Skin epidermis (tissue), 12 donors: ENCODE data around the gene LMTK2.

Experiments
- H3K27ac ChIP-seq, 21 experiments: fragments of 200-600 bp; sonication (generic) in 11 of 21; one replicate each; pipeline ENCODE4 v1.5.0; 2020; ENCODE audit warnings: mild to moderate bottlenecking in 3 of 21, inconsistent platforms in 2 of 21, moderate library complexity in 2 of 21
- H3K4me3 ChIP-seq, 7 experiments: fragments of 200-600 bp; sonication (generic) in 2 of 7; one replicate each; pipeline ENCODE4 v1.5.0; 2020; ENCODE audit warnings: inconsistent platforms in 2 of 7, mild to moderate bottlenecking in 2 of 7, moderate library complexity in 1 of 7

LMTK2 gene

GRCh38 chr7:98194672-98195457 lies 88.2 kb downstream of the LMTK2 start:
- Histone ChIP-seq H3K27ac (no peak overlapping the region), H3K4me3 (no peak overlapping the region)

DNA sequence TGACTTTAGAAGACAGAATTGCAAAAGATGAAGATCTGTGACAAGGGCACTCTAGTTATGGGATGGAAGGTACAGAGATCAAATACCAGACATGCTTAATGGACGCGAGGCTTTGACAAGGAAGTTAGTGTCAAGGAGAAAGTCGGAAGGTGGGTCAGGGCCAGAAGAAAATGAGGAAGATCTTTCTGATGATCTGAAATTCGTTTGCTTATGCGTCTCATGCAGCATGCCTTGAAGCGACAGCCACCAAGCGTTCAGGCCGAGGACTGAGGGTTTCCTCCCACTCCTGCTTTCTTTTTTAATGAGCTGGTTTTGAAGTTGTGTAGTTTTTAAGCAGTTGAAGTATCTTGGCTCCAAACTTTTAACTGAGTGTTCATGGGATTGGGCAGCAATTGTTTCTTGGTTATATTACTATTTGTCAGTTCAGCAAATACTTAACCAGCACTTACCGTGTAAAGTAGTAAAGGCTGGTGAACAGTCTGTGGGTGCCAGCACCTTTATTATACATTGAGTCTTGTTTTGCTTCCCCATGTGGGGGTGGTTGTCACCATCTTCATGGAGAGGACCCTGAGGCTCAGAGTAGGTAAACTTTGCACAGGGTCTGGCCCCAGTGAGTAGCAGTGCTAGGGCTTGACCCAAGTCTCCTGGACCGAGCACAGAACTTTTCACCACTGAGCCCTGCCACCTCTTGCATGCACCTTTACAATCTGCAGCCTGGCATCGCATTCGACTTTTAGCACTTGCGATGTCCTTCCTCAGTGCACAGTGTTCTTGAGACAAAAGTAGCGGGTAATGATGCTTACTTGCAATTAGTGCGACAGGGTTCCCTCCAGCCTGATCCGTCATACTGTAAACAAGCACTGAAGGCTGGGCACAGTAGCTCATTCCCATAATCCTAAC lies 90.3 kb downstream of the LMTK2 start:
- Histone ChIP-seq H3K4me3 (no peak overlapping the region), H3K27ac (no peak overlapping the region)

DNA sequence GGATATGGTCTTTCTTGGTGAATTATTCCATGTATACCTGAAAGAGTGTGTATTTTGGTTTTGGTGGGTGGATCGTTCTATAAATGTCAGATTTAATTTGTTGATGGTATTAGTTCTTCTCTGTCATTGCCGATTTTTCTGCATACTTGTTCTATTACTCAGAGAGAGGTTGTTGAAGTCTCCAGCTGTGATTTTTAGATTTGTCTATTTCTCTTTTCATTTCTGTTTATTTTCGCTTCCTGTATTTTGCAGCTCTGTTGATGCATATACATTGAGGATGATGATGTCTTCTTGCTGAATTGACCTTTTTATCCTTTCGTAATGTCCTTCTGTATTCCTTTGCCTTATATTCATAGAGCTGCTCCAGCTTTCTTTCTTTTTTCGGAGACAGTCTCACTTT lies 92.5 kb downstream of the LMTK2 start:
- Histone ChIP-seq H3K4me3 (no peak overlapping the region), H3K27ac (no peak overlapping the region)

DNA sequence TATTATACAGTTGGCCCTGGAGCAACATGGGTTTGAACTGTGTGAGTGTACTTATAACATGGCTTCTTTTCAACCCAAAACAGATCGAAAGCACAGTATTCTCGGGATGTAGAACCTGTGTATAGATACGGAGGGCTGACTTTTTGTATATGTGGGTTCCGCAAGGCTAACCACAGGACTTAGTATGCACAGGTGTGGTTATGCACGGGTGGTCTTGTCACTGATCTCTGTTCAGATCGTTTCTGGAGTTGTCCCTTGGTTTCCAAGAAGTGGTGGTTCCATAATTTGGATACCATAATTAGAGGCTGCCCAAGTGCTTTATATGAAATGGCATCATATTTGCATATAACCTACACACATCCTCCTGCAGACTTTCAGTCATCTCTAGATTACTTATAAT lies 93.7 kb downstream of the LMTK2 start:
- no peak overlapping the region for H3K4me3 ChIP-seq
- H3K27ac ChIP-seq = no peak overlapping the region

DNA sequence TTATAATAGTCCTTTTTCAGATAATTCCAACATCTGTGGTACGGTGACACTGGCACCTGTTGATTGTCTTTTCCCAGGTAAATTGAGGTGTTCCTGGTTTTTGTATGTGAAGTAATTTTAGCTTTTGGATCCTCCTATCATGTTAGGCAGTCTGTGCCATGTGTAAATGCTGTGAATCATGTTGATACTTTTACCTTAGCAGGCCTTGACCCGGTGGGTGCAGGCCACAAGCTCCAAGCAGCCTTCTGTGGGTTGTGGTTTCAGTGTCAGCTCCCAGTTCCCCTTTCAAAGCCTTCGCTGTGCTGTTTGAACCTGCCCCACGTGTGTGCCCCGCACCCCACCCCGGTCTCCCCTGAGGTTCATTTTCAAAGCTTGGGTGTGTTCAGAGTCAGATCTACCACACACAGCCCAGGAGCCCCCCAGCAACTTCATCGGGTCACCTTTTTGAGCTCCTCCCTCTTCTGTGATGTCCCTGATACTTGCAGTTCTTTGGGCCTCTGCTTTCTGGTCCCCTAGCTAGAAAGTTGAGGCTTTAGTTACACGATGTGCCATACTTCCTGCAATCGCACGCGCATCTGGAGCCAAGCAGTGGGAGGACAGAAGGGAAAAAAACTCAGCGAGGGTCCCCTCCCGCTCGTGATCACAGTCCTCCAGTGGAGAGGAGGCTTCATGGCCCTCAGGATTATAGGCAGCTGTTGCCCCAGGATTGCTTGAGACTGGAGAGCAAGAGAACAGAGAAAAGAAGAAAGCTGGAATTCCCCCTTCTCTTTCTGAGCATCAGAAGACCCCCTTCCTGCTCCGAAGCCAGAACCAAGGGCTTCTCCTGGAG lies 95.9 kb downstream of the LMTK2 start:
- Histone ChIP-seq H3K4me3 (no peak overlapping the region), H3K27ac (no peak overlapping the region)

GRCh38 chr7:98203261-98203963 lies 96.8 kb downstream of the LMTK2 start:
- H3K4me3 ChIP-seq = no peak overlapping the region
- no peak overlapping the region for H3K27ac ChIP-seq

DNA sequence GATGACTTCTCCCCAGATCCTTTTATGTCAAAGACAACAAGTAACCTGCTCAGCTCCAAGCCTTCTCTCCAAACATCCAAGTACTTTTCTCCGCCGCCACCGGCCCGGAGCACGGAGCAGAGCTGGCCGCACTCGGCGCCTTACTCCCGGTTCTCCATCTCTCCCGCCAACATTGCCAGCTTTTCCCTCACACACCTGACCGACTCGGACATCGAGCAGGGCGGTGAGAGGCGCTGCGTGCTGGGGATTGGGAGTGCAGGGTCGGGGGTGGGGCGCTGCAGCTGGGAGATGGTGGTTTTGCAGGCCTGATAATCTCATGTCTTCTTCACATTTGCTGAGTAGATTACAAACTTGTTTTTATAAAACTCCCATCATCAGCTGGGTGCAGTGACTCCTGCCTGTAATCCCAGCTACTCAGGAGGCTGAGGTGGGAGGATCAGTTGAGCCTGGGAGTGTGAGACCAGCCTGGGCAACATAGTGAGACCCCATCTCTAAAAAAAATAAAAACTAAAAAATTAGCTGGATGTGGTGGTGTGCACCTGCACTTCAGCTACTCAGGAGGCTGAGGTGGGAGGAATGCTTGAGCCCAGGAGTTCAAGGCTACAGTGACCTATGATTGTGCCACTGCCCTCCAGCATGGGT lies 97.4 kb downstream of the LMTK2 start:
- H3K27ac ChIP-seq = no peak overlapping the region

GRCh38 chr7:98204670-98205069 lies 98.0 kb downstream of the LMTK2 start:
- H3K27ac ChIP-seq = no peak overlapping the region
- no peak overlapping the region for H3K4me3 ChIP-seq

More for the DNA sequence above, 97.4 kb downstream of the LMTK2 start:
- no peak overlapping the region for H3K4me3 ChIP-seq

DNA sequence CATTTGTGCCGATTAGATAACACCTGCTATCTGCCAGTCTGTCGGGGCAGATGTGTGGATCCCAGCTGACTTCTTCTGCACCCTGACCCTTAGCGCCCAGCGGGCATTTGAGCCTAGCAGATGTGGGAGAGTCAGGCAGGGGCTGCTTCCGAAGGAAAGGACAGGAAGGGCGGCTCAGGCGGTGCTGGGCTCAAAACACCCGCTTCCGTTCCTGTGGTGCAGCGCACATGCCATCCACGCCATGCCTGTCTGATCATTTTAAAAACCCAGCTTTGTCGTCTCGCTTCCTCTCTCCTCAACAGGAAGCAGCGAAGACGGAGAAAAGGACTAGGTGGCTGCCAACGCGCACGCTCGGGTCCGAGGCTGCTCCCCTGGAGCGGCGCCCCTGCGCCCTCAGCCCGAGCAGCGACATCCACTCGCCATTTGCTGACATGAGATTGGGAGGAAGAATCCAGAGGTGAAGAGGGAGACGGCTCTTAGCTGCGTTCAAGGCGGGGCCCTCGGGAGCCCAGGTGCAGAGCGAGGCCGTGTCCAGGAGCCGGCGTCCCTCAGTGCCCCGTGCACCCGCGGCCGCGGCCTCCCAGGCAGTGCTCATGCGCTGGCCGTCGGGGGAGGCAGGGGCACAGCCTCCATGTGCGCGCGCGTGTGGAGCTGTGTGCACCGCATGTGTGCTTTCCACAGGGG lies 98.6 kb downstream of the LMTK2 start:
- Histone ChIP-seq H3K4me3 (no peak overlapping the region), H3K27ac (no peak overlapping the region)

DNA sequence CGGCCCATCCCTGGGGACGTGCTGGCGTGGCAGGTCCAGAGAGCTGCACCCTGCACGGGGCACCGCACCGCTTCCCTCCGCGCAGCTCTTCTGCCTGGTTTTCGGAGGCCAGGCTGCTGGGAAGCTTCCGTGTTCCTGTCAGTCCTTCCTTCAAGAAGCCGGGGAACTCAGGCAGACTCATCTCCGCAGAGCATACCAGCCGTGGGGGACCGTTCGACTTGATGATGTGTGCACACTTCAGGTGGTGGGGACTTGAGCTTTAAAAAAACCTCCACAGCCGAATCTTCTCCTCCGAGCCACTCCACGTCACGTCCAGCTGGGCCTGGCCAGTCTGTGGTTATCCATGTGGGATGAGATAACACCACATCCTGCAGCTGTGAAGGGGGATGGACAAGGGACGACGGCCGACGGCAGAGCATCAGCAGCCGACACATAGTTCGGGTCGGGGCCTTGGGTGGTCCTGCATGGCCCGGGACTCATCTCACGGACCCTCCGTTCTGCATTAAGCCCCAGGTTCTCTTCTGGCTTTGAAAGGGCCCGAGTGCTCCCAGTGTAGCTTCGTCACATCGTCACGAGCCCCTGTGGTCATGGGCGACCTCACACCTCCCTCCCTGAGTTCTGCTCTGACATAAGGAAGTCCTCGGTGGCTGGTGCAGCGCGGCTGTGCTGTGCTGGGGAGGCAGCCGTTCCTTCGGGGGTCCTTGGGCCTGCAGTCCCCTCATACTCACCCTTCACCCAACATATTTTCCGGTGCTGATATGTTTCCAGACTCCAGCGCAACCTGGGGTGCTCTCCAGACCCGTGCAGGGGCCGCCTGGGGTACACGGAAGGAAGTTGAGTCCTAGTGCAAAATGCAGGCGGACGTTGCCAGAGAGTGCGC lies 100.0 kb downstream of the LMTK2 start:
- Histone ChIP-seq H3K4me3 (no peak overlapping the region), H3K27ac (no peak overlapping the region)

DNA sequence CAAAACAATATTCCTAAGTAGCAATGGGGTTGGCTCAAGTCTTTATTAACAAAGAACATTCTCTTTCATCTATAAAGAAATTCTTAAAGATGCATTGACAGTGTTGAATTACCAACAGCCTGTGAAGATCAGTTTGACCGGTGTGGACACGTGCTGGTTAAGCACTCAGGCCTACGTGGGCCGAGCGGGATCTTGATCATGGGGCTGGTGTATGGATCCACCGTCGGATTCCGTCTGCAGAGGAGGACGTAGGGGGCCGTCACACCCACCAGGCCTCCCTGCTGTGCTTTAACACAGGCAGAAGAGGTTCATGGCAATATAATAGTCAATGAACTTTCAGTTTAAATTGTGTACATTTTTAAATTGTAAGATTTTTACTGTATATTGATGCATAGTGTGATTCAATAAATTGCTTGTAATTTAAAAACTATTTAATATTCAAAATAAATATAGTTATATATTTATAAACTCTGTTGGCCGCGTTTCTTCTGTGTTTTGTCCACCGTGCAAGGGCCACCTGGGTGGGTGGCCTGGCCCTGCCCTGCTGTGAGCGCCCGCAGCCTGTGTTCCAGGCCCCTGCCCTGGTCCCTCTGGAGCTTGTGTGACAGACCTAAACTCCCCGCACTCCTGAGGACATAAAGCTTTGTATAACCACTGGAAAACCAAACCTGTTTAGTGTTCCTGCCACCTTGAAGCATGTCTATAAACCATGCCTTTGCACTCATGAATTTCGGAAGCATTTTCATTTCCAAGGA lies 102.7 kb downstream of the LMTK2 start:
- Histone ChIP-seq H3K4me3 (no peak overlapping the region), H3K27ac (no peak overlapping the region)

DNA sequence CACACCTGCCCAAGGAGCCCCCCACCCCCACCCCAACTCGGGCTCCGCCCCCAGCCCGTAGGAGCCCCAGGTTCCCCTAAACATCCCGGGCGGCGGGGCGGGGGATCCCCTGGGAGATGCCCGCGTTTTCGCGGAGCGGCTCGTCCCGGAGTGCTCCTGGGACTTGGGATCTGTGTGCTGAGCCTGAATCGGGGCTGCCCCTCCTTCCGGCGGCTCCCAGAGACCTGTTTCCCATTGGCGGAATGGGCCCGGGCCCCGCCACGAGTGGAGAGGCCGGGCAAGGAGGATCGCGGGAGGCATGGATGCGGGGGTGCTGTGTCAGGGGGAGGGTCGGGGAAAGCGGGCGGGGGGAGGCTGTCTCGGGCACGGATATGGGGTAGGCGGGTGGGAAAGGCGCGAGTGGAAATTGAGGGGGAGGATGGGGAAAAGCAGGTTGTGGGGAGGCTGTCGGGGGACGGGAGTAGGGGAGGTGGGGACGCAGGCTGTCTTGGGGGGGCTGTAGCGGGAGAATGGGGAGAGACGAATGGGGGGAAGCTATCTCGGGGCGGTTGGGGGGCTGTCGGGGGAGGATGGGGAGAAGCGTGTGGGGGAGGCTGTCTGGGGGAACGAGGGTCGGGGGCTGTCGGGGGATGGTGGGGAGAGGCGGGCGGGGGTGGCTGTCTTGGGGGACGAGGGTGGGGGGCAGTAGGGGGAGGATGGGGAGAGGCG lies 104.0 kb downstream of the LMTK2 start:
- peak overlapping the region in 4 of 7 experiments; percentile 11 to 34 (median 18) for H3K4me3 ChIP-seq
- no peak overlapping the region for H3K27ac ChIP-seq

- peak within 1 kb of the TSS in 4 of 7 experiments; percentile 15 to 34 (median 23) for H3K4me3 ChIP-seq
- peak within 1 kb of the TSS in 1 of 21 experiments; percentile 33 for H3K27ac ChIP-seq
Observed at GRCh38 chr7:98211221-98211675, 104.6 kb downstream of the LMTK2 start, which contains the start of gene BHLHA15. Gene BHLHA15, plus strand, starts transcription at chr7:98211439. Its CDS starts 871 bp downstream, at chr7:98212310.

- H3K27ac ChIP-seq = peak overlapping the region in 1 of 21 experiments; percentile 33
- H3K4me3 ChIP-seq = peak overlapping the region in 4 of 7 experiments; percentile 3 to 34 (median 23)
Observed at GRCh38 chr7:98211676-98212531, 105.2 kb downstream of the LMTK2 start.

DNA sequence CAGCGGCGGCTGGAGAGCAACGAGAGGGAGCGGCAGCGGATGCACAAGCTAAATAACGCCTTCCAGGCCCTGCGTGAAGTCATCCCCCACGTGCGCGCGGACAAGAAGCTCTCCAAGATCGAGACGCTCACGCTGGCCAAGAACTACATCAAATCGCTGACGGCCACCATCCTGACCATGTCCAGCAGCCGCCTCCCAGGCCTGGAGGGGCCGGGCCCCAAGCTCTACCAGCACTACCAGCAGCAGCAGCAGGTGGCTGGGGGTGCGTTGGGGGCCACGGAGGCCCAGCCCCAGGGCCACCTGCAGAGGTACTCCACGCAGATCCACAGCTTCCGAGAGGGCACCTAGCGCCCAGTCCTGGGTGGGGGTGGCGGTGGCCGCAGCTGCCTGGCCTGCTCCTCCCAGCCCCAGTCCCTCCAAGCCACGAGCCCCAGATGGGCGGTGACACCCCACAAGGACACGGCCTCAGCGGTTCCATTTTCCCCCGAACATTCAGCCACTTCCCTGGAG lies 105.9 kb downstream of the LMTK2 start:
- Histone ChIP-seq H3K27ac (no peak overlapping the region), H3K4me3 (no peak overlapping the region)
